ENCODE measurements around the gene KCNAB2. TPM values are rescaled to one million over a fixed set of nuclear protein-coding genes. Genes with fewer than 3 reads are reported as not detected.

Gene KCNAB2
- total and polyA plus RNA-seq, 4 donors = 7.5 to 48.3 (median 41.1) TPM

DNA sequence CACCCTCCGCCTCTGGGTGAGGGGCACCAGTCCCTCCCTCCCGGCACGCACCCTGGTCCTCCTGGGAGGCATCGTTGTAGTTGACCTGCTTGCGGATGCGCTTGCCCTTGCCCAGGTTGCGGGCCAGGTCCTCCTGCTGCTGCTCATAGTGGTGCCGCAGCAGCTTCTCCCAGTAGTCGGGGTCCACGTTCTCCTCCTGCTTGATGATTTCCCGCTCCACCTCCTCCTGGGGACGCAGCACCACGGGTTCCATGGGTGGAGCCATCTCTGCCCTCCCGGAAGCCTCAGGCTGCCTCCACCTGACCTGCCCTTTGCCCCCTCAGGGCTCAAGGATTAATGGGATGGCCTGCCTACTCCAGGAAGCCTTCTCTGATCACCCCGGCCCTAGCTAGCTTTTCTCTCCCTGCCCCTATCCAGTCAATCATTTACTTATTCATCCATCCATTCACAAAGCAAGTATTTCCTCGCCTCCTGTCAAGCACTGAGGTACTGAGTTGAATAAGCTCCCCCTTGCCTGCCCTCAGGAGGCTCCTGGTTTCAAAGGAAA, 80.9 kb downstream of the KCNAB2 start:
- H3K4me3 ChIP-seq (ENCODE audit: low read depth, low read length) = no peak overlapping the region
- H3K4me1 ChIP-seq (ENCODE audit: control insufficient read depth, insufficient read depth, low read length) = peaks cover 16% of the 10 kb centered on the region
- H3K27ac ChIP-seq (ENCODE audit: low read depth, low read length) = no peak overlapping the region
- H3K36me3 ChIP-seq (ENCODE audit: control insufficient read depth, insufficient read depth, low read length) = peaks cover 87% of the 10 kb centered on the region
- H3K27me3 ChIP-seq (ENCODE audit: control insufficient read depth, insufficient read depth, low read length) = no peaks in the 10 kb centered on the region
- WGBS (ENCODE audit: insufficient coverage) = 88% methylated on average over 16 of the region's 16 CpGs
- no peaks in the 10 kb centered on the region for H3K9me3 ChIP-seq (ENCODE audit: control insufficient read depth, insufficient read depth, low read length)
- no peak for DNase-seq (ENCODE audit: low read depth in 4 of 6, low spot score in 6 of 6)

DNA sequence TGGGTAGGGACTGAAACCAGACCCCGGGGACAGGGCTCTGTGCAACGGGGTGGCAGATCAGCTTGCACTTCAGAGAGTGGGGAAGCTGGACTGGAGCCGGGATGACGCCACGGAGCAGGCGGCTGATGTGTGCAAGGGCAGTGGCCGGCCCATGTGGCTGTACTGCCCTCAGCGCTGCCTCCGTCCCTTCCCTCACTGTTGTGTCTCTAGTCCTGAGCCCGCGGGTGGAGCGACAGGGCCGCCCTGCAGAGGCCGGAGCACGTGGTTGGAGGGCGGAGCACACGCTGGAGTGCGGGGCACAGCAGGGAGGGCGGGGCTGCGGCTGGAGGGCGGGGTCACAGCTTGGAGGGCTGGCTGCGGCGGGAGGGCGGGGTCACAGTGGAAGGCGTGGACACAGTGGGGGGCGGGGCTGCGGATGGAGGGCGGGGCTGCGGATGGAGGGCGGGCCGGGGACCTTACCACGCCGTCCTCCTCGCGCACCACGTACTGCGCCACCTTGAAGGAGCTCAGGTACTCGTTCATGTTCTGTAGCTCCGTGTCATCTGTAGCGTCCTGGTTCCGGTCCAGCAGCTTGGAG, 82.0 kb downstream of the KCNAB2 start:
- H3K4me3 ChIP-seq (ENCODE audit: low read depth, low read length) = no peak overlapping the region
- peak in 3 of 6 donors; percentile 17 to 77 (median 72) for DNase-seq (ENCODE audit: low read depth in 4 of 6, low spot score in 6 of 6)
- no peaks in the 10 kb centered on the region for H3K27me3 ChIP-seq (ENCODE audit: control insufficient read depth, insufficient read depth, low read length)
- whole genome bisulfite sequencing (ENCODE audit: insufficient coverage) = 13% methylated on average over 38 of the region's 41 CpGs
- peaks cover 2% of the 10 kb centered on the region for H3K9me3 ChIP-seq (ENCODE audit: control insufficient read depth, insufficient read depth, low read length)
- H3K36me3 ChIP-seq (ENCODE audit: control insufficient read depth, insufficient read depth, low read length) = peaks cover 84% of the 10 kb centered on the region
- H3K27ac ChIP-seq (ENCODE audit: low read depth, low read length) = no peak overlapping the region
- H3K4me1 ChIP-seq (ENCODE audit: control insufficient read depth, insufficient read depth, low read length) = peaks cover 16% of the 10 kb centered on the region

DNA sequence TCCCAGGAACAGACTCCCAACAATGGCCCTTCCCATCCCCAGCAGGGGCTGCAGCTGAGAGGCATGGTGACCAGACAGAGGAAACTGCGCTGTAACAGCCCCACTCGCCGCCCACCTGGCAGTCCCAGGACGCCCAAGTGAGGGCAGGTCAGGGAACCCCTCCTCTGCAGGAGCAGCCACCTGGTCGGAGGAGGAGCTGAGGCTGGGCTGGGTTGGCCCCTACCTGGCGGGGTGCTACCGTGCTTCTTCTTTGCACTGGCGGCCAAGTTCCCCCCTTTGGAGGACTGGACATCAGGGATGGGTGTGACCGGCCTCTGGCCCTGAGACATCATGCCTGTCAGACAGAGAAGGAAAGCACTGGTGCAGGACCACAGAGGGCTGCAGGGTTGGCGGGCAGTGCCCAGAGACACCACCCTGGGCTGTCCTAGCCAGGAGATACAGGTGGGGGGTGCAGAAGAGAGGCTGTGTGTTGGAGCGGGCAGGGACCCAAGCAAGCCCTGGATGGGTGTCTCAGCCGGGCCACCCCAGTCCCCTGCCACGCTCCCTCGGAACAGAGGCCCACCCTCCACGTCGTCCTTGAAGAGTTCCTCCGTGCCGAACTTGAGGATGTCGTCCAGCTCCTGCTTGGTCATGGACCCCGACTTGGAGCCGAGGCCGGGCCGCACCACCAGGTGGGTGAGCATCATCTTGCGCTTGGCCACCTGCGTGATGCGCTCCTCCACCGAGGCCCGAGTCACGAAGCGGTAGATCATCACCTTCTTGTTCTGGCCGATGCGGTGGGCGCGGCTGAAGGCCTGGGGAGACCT, 82.8 kb downstream of the KCNAB2 start:
- peaks cover 16% of the 10 kb centered on the region for H3K4me1 ChIP-seq (ENCODE audit: control insufficient read depth, insufficient read depth, low read length)
- peaks cover 88% of the 10 kb centered on the region for H3K36me3 ChIP-seq (ENCODE audit: control insufficient read depth, insufficient read depth, low read length)
- H3K27me3 ChIP-seq (ENCODE audit: control insufficient read depth, insufficient read depth, low read length) = no peaks in the 10 kb centered on the region
- H3K4me3 ChIP-seq (ENCODE audit: low read depth, low read length) = no peak overlapping the region
- WGBS (ENCODE audit: insufficient coverage) = 96% methylated on average over 34 of the region's 34 CpGs
- no peak overlapping the region for H3K27ac ChIP-seq (ENCODE audit: low read depth, low read length)
- no peak for DNase-seq (ENCODE audit: low read depth in 4 of 6, low spot score in 6 of 6)
- H3K9me3 ChIP-seq (ENCODE audit: control insufficient read depth, insufficient read depth, low read length) = peaks cover 2% of the 10 kb centered on the region

DNA sequence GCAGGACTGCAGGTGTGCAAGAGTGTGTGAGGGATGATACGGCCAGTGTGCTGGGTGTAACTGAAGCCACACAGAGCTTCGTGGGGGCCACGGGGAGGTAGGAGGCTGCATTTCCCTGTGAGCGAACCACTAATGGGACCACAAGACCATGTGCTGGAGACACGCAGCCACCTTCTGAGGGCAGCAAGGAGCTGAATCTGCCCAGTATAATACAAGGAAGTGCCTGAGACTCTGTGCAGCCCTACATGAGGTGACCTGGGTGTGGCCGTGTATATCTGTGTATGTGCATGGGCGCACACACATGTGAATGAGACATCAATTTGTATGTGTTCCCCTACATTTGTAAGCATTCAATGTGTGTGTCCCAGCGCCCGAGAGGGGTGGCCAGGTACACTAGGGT, 83.6 kb downstream of the KCNAB2 start:
- Histone ChIP-seq H3K9me3 (ENCODE audit: control insufficient read depth, insufficient read depth, low read length) (peaks cover 2% of the 10 kb centered on the region), H3K27me3 (ENCODE audit: control insufficient read depth, insufficient read depth, low read length) (no peaks in the 10 kb centered on the region), H3K27ac (ENCODE audit: low read depth, low read length) (no peak overlapping the region), H3K36me3 (ENCODE audit: control insufficient read depth, insufficient read depth, low read length) (peaks cover 90% of the 10 kb centered on the region), H3K4me1 (ENCODE audit: control insufficient read depth, insufficient read depth, low read length) (peaks cover 16% of the 10 kb centered on the region), H3K4me3 (ENCODE audit: low read depth, low read length) (no peak overlapping the region)
- 90% methylated on average over 6 of the region's 9 CpGs for WGBS (ENCODE audit: insufficient coverage)
- no peak for DNase-seq (ENCODE audit: low read depth in 4 of 6, low spot score in 6 of 6)

DNA sequence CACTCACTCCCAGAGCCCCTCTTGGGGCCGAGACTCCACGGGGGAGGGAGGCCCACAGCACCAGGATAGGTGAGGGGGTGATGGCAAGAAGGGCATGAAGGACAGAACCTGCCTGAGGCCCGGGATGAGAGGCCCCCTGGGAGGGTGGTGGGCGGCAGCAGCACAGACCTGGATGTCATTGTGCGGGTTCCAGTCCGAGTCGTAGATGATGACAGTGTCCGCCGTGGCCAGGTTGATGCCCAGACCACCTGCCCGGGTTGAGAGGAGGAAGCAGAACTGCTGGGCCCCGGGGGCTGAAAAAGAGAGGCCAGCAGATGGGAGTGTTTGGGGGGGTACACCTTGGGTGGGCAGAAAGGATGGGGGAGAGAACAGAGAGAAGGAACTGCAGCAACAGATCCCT, 84.3 kb downstream of the KCNAB2 start:
- Histone ChIP-seq H3K4me3 (ENCODE audit: low read depth, low read length) (no peak overlapping the region), H3K4me1 (ENCODE audit: control insufficient read depth, insufficient read depth, low read length) (peaks cover 16% of the 10 kb centered on the region), H3K36me3 (ENCODE audit: control insufficient read depth, insufficient read depth, low read length) (peaks cover 90% of the 10 kb centered on the region), H3K9me3 (ENCODE audit: control insufficient read depth, insufficient read depth, low read length) (peaks cover 2% of the 10 kb centered on the region), H3K27me3 (ENCODE audit: control insufficient read depth, insufficient read depth, low read length) (no peaks in the 10 kb centered on the region), H3K27ac (ENCODE audit: low read depth, low read length) (no peak overlapping the region)
- DNase-seq (ENCODE audit: low read depth in 4 of 6, low spot score in 6 of 6) = no peak
- WGBS (ENCODE audit: insufficient coverage) = 76% methylated on average over 11 of the region's 11 CpGs

DNA sequence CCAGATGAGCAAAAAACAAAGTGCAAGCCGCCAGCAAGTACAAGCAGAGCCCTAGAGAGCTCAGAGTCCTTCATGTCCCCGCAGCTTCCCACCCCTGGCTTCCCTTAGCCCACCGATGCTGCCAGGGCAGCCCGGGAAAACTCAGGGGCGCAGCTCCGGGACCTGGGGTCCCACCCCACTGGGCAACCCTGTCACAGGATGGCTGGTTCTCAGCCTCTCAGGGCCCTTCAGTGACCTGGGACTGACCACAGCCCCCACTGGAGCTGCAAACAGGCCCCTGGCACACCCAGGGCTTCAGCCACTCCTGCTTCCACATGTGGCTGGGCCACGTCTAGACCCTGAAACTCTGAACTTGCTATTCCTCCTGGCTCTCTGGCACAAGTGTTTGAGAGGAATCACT, 84.9 kb downstream of the KCNAB2 start:
- H3K27ac ChIP-seq (ENCODE audit: low read depth, low read length) = no peak overlapping the region
- no peaks in the 10 kb centered on the region for H3K27me3 ChIP-seq (ENCODE audit: control insufficient read depth, insufficient read depth, low read length)
- no peak overlapping the region for H3K4me3 ChIP-seq (ENCODE audit: low read depth, low read length)
- WGBS (ENCODE audit: insufficient coverage) = 84% methylated on average over 7 of the region's 7 CpGs
- H3K9me3 ChIP-seq (ENCODE audit: control insufficient read depth, insufficient read depth, low read length) = peaks cover 2% of the 10 kb centered on the region
- no peak for DNase-seq (ENCODE audit: low read depth in 4 of 6, low spot score in 6 of 6)
- H3K4me1 ChIP-seq (ENCODE audit: control insufficient read depth, insufficient read depth, low read length) = peaks cover 16% of the 10 kb centered on the region
- H3K36me3 ChIP-seq (ENCODE audit: control insufficient read depth, insufficient read depth, low read length) = peaks cover 89% of the 10 kb centered on the region

DNA sequence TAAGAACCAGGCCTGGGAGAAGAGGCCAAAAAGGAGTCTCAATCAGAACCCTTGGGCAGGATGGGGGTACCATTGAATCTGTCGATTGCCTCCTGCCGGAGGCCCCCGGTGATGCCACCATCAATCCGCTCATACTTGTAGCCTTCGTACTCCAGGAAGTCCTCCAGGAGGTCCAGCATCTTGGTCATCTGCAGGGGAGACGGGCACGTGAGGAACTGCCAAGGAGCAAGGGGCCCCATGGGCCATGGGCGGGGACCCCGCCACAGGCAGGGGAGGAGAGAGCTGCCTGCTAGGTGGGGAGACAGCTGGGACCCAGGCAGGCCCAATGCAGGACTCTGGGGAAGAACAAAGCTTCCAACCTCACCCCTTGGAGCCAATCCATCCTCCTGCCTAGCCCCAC, 85.9 kb downstream of the KCNAB2 start:
- WGBS (ENCODE audit: insufficient coverage) = 92% methylated on average over 7 of the region's 9 CpGs
- H3K4me1 ChIP-seq (ENCODE audit: control insufficient read depth, insufficient read depth, low read length) = peaks cover 16% of the 10 kb centered on the region
- no peak overlapping the region for H3K27ac ChIP-seq (ENCODE audit: low read depth, low read length)

DNA sequence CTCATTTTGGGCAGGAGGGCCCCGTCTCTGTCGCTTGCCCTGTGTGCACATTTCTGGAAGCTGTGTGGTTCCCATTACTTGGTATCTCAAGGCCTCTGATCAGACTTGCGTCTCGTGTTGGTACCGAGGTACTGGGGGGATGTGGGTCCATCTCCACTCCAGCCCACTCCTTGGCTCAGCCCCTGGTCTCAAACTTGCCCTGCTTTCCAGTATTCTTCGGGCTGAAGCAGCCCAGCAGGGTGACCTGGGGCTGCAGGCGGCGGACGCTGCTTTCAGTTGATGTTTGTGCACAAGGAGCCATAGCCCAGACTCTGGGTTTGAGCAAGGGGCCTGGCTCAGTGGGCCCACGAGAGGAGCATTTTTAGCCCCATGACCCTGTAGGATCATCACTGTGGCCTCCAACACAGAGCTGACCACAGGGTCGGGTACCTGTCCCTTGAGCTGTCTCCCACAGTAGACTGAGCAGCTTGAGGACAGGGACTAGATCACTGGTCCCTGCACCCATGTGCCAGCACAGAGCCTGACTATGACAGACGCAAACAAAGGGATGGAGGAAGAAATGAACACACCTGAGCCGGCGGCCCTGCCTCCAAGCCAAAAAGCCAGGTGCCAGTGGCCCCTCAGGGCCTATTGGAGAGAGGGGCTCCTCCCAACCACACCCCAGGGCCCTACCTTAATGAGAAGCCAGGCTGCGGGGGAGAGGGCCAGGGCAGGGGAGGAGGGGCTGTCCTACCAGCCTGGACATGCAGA, 87.6 kb downstream of the KCNAB2 start:
- Histone ChIP-seq H3K4me3 (ENCODE audit: low read depth, low read length) (no peak overlapping the region), H3K27ac (ENCODE audit: low read depth, low read length) (no peak overlapping the region), H3K36me3 (ENCODE audit: control insufficient read depth, insufficient read depth, low read length) (peaks cover 83% of the 10 kb centered on the region), H3K4me1 (ENCODE audit: control insufficient read depth, insufficient read depth, low read length) (peaks cover under 1% of the 10 kb centered on the region), H3K9me3 (ENCODE audit: control insufficient read depth, insufficient read depth, low read length) (peaks cover 2% of the 10 kb centered on the region), H3K27me3 (ENCODE audit: control insufficient read depth, insufficient read depth, low read length) (no peaks in the 10 kb centered on the region)
- DNase-seq (ENCODE audit: low read depth in 4 of 6, low spot score in 6 of 6) = no peak
- WGBS (ENCODE audit: insufficient coverage) = 91% methylated on average over 14 of the region's 15 CpGs

More for the DNA sequence above, 85.9 kb downstream of the KCNAB2 start:
- Histone ChIP-seq H3K36me3 (ENCODE audit: control insufficient read depth, insufficient read depth, low read length) (peaks cover 87% of the 10 kb centered on the region), H3K9me3 (ENCODE audit: control insufficient read depth, insufficient read depth, low read length) (peaks cover 2% of the 10 kb centered on the region), H3K27me3 (ENCODE audit: control insufficient read depth, insufficient read depth, low read length) (no peaks in the 10 kb centered on the region), H3K4me3 (ENCODE audit: low read depth, low read length) (no peak overlapping the region)
- no peak for DNase-seq (ENCODE audit: low read depth in 4 of 6, low spot score in 6 of 6)

DNA sequence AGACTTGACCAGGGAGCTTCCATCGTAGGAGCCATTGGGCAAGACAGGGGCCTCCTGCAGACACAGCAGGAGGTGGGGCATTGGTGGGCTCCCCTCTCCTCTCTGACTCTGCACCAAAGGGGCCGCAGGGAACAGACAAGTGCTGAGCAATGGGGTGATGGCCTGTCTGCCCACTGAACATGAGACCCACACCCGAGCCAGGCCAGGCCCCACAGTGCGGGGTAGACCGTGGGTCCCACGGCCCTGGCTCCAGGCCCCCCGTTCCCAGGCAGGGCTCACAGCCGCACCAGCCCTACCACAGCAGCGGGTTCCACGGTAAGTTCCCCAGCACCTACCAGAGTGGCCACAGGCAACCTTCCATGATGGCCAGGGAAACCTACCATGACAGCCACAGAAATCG, 88.5 kb downstream of the KCNAB2 start:
- Histone ChIP-seq H3K27ac (ENCODE audit: low read depth, low read length) (no peak overlapping the region), H3K4me3 (ENCODE audit: low read depth, low read length) (no peak overlapping the region), H3K27me3 (ENCODE audit: control insufficient read depth, insufficient read depth, low read length) (no peaks in the 10 kb centered on the region), H3K9me3 (ENCODE audit: control insufficient read depth, insufficient read depth, low read length) (peaks cover 2% of the 10 kb centered on the region), H3K36me3 (ENCODE audit: control insufficient read depth, insufficient read depth, low read length) (peaks cover 76% of the 10 kb centered on the region), H3K4me1 (ENCODE audit: control insufficient read depth, insufficient read depth, low read length) (no peaks in the 10 kb centered on the region)
- WGBS (ENCODE audit: insufficient coverage) = 92% methylated on average over 10 of the region's 11 CpGs
- DNase-seq (ENCODE audit: low read depth in 4 of 6, low spot score in 6 of 6) = no peak
